Measurements from ENCODE around the gene CACNB3.
A peak's percentile ranks its signal among the peaks of the same experiment; 100 is the strongest.

Gene CACNB3

GRCh38 chr12:48861111-48861510 is 42.8 kb downstream of the CACNB3 start:
- TF ChIP-seq CTCF (IDR thresholded peaks at IDR 0.05; ENCODE audit: extremely low read depth, missing control alignments), result no peak
- no peak for DNase-seq (ENCODE audit: low spot score)

- no peak for TF ChIP-seq CTCF (IDR thresholded peaks at IDR 0.05; ENCODE audit: extremely low read depth, missing control alignments)
- no peak for DNase-seq (ENCODE audit: low spot score)
Measured at GRCh38 chr12:48862760-48863159, 44.5 kb downstream of the CACNB3 start.

- TF ChIP-seq CTCF (IDR thresholded peaks at IDR 0.05; ENCODE audit: extremely low read depth, missing control alignments), result no peak
- DNase-seq (ENCODE audit: low spot score), result no peak
Measured at GRCh38 chr12:48863291-48863690, 45.0 kb downstream of the CACNB3 start.

GRCh38 chr12:48865281-48866051 is 47.2 kb downstream of the CACNB3 start, which contains the start of gene RND1:
Gene RND1, minus strand, starts transcription at chr12:48865870. Its CDS starts 103 bp downstream, at chr12:48865767.
- DNase-seq (ENCODE audit: low spot score), result peak; percentile 88
- no peak for TF ChIP-seq CTCF (IDR thresholded peaks at IDR 0.05; ENCODE audit: extremely low read depth, missing control alignments)

GRCh38 chr12:48866052-48866711 is 47.9 kb downstream of the CACNB3 start:
- TF ChIP-seq CTCF (IDR thresholded peaks at IDR 0.05; ENCODE audit: extremely low read depth, missing control alignments), result no peak

GRCh38 chr12:48868451-48868850 is 50.2 kb downstream of the CACNB3 start:
- no peak for TF ChIP-seq CTCF (IDR thresholded peaks at IDR 0.05; ENCODE audit: extremely low read depth, missing control alignments)
- no peak for DNase-seq (ENCODE audit: low spot score)

More at GRCh38 chr12:48866052-48866711, 47.9 kb downstream of the CACNB3 start:
- DNase-seq (ENCODE audit: low spot score), result no peak

GRCh38 chr12:48869191-48869590 is 50.9 kb downstream of the CACNB3 start:
- DNase-seq (ENCODE audit: low spot score), result no peak
- no peak for TF ChIP-seq CTCF (IDR thresholded peaks at IDR 0.05; ENCODE audit: extremely low read depth, missing control alignments)
